Natural killer cell (primary cell): Measurements from ENCODE around the gene ADAMTS17. TPM values are rescaled to one million over a fixed set of nuclear protein-coding genes. Genes with fewer than 3 reads are reported as not detected.

Experiments
- ATAC-seq, 3 donors: fragments of 150-1000 bp in 2 of 3; fragments of 200-7000 bp in 1 of 3; cut with Tn5 transposase; 1 replicate in 1 of 3; 2 replicates in 2 of 3; pipeline ENCODE4 v1.10.0; 2021; ENCODE audit warnings: mild to moderate bottlenecking in 2 of 3, moderate library complexity in 2 of 3
- DNase-seq, 2 donors: peaks; one replicate each; pipeline versions ENCODE4 v3.0.0 to v3.0.0-alpha.2; 2013 to 2021; ENCODE audit warnings: mixed read lengths in 1 of 2
- H3K27ac ChIP-seq: one replicate; pipeline ENCODE4 v1.5.1; 2013; ENCODE audit warnings: mild to moderate bottlenecking, low read length
- H3K27me3 ChIP-seq: one replicate; pipeline ENCODE4 v1.6.1; 2013; ENCODE audit warnings: low read length; ENCODE audit not compliant: control insufficient read depth, insufficient read depth
- H3K36me3 ChIP-seq: one replicate; pipeline ENCODE4 v1.6.1; 2013; ENCODE audit warnings: low read length; ENCODE audit not compliant: control insufficient read depth, insufficient read depth
- H3K4me1 ChIP-seq: one replicate; pipeline ENCODE4 v1.6.1; 2013; ENCODE audit warnings: low read length; ENCODE audit not compliant: control insufficient read depth, insufficient read depth
- H3K4me3 ChIP-seq: one replicate; pipeline ENCODE4 v1.5.1; 2013; ENCODE audit warnings: low read length
- H3K9me3 ChIP-seq: one replicate; pipeline ENCODE4 v1.6.1; 2013; ENCODE audit warnings: low read length; ENCODE audit not compliant: control insufficient read depth, insufficient read depth
- H3K27ac Mint-ChIP-seq, 2 donors: one replicate each; pipeline ENCODE4 v1.8.0; 2022; ENCODE audit warnings: mild to moderate bottlenecking in 2 of 2, mixed read lengths in 2 of 2, moderate library complexity in 1 of 2
- H3K27me3 Mint-ChIP-seq, 2 donors: one replicate each; pipeline ENCODE4 v1.8.0; 2022; ENCODE audit warnings: low read depth in 2 of 2, mixed read lengths in 2 of 2
- H3K36me3 Mint-ChIP-seq: one replicate; pipeline ENCODE4 v1.8.0; 2022; ENCODE audit warnings: mixed read lengths
- H3K4me1 Mint-ChIP-seq, 2 donors: one replicate each; pipeline ENCODE4 v1.8.0; 2022; ENCODE audit warnings: mixed read lengths in 2 of 2
- H3K4me3 Mint-ChIP-seq: one replicate; pipeline ENCODE4 v1.8.0; 2022; ENCODE audit warnings: mild to moderate bottlenecking, moderate library complexity, mixed read lengths
- H3K9me3 Mint-ChIP-seq, 2 donors: one replicate each; pipeline ENCODE4 v1.8.0; 2022; ENCODE audit warnings: mixed read lengths in 2 of 2
- WGBS: methylation state at CpG from one replicate; pipeline ENCODE4 v1.1.7; 2013; ENCODE audit warnings: missing lambda C conversion rate; ENCODE audit not compliant: insufficient coverage; 5-methylcytosine and 5-hydroxymethylcytosine counted together
- intact Hi-C: fragments of 100-400 bp; cut with micrococcal nuclease; formaldehyde crosslinking; loops from one replicate; pipeline ENCODE4 v1.14.2; 2022
- total RNA-seq, 4 donors: library from RNA; stranded (reverse); fragments of 120-200 nt in 1 of 4; gene quantifications; one replicate each; pipeline versions ENCODE4 v1.2.3 to v1.2.4, GENCODE V29; 2013 to 2022
- TF ChIP-seq, protein P1 (sequence below): fragments of 200-600 bp; IDR thresholded peaks from one replicate; pipeline ENCODE4 v1.8.0; 2022; ENCODE audit warnings: antibody characterized with exemption

ADAMTS17 gene
- total RNA-seq, 3 donors from 2014 or later (not counting 1 experiment from before 2014, with no cell fraction given), result 4.8 to 9.5 (median 5.3) TPM

GRCh38 chr15:100002086-100002620 lies 339.6 kb downstream of the ADAMTS17 start:
- no peaks in the 10 kb centered on the region for H3K36me3 ChIP-seq
- peaks cover 0 to 7% of the 10 kb centered on the region in 2 donors for H3K27me3 Mint-ChIP-seq
- no peaks in the 10 kb centered on the region for H3K4me1 ChIP-seq
- no peaks in the 10 kb centered on the region for H3K9me3 ChIP-seq
- intact Hi-C loops, result no loop called here
- H3K36me3 Mint-ChIP-seq, result no peaks in the 10 kb centered on the region
- H3K27ac ChIP-seq, result no peak overlapping the region
- H3K4me3 Mint-ChIP-seq, result no peak overlapping the region
- no peaks in the 10 kb centered on the region for H3K4me1 Mint-ChIP-seq
- H3K9me3 Mint-ChIP-seq, result no peaks in the 10 kb centered on the region
- WGBS, result 67% methylated on average over 16 of the region's 16 CpGs
- H3K27ac Mint-ChIP-seq, result no peak overlapping the region
- TF ChIP-seq, protein P1, sequence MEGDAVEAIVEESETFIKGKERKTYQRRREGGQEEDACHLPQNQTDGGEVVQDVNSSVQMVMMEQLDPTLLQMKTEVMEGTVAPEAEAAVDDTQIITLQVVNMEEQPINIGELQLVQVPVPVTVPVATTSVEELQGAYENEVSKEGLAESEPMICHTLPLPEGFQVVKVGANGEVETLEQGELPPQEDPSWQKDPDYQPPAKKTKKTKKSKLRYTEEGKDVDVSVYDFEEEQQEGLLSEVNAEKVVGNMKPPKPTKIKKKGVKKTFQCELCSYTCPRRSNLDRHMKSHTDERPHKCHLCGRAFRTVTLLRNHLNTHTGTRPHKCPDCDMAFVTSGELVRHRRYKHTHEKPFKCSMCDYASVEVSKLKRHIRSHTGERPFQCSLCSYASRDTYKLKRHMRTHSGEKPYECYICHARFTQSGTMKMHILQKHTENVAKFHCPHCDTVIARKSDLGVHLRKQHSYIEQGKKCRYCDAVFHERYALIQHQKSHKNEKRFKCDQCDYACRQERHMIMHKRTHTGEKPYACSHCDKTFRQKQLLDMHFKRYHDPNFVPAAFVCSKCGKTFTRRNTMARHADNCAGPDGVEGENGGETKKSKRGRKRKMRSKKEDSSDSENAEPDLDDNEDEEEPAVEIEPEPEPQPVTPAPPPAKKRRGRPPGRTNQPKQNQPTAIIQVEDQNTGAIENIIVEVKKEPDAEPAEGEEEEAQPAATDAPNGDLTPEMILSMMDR, result no peak
- H3K4me3 ChIP-seq, result no peak overlapping the region
- DNase-seq, result no peak
- no peaks in the 10 kb centered on the region for H3K27me3 ChIP-seq
- ATAC-seq, result no peak

DNA sequence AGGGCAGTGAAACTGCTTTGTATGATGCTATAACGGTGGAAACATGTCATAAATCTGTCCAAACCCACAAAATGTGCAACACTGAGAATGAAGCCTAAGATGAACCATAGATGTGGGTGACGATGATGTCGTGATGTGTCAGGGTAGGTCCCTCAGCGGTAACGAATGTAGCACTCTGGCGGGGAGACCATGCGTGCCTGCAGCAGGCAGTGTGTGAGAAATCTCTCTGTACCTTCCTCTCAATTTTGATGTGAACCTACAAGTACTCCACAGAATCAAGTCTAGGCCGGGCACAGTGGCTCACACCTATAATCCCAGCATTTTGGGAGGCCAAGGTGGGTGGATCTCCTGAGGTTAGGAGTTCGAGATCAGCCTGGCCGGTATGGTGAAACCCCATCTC lies 340.4 kb downstream of the ADAMTS17 start:
- Mint-ChIP-seq H3K27ac (no peak overlapping the region), H3K27me3 (peaks cover 0 to 7% of the 10 kb centered on the region in 2 donors), H3K4me1 (no peaks in the 10 kb centered on the region), H3K9me3 (no peaks in the 10 kb centered on the region), H3K4me3 (no peak overlapping the region), H3K36me3 (no peaks in the 10 kb centered on the region)
- no peaks in the 10 kb centered on the region for H3K4me1 ChIP-seq
- DNase-seq (no peak), ATAC-seq (no peak)
- H3K4me3 ChIP-seq, result no peak overlapping the region
- 78% methylated on average over 7 of the region's 10 CpGs for WGBS
- no peaks in the 10 kb centered on the region for H3K27me3 ChIP-seq
- TF ChIP-seq, protein P1, result no peak
- intact Hi-C loops, result no loop called here
- H3K36me3 ChIP-seq, result no peaks in the 10 kb centered on the region
- H3K27ac ChIP-seq, result no peak overlapping the region
- no peaks in the 10 kb centered on the region for H3K9me3 ChIP-seq

GRCh38 chr15:99999282-100000070 lies 342.3 kb downstream of the ADAMTS17 start:
- H3K4me3 Mint-ChIP-seq, result no peak overlapping the region
- Histone ChIP-seq H3K4me1 (no peaks in the 10 kb centered on the region), H3K27me3 (no peaks in the 10 kb centered on the region), H3K4me3 (no peak overlapping the region), H3K27ac (no peak overlapping the region), H3K36me3 (no peaks in the 10 kb centered on the region), H3K9me3 (no peaks in the 10 kb centered on the region)
- ATAC-seq (no peak), DNase-seq (no peak)
- TF ChIP-seq, protein P1, result no peak
- no peaks in the 10 kb centered on the region for H3K9me3 Mint-ChIP-seq
- intact Hi-C loops, result no loop called here
- H3K27me3 Mint-ChIP-seq, result peaks cover 0 to 9% of the 10 kb centered on the region in 2 donors
- no peak overlapping the region for H3K27ac Mint-ChIP-seq
- H3K36me3 Mint-ChIP-seq, result no peaks in the 10 kb centered on the region
- H3K4me1 Mint-ChIP-seq, result no peaks in the 10 kb centered on the region
- WGBS, result 81% methylated on average over 19 of the region's 19 CpGs
